ENCODE results near the gene CA5A.
"Not testable (repeated sequence)": the region's sequence is repeated elsewhere in the genome, so short reads cannot be mapped to it uniquely, and the experiment has no call there.

Gene CA5A

GRCh38 chr16:87946596-87947347, 10.4 kb upstream of the CA5A start:
- H3K4me3 ChIP-seq (ENCODE audit: low read depth, low read length): no peak overlapping the region
- TF ChIP-seq CTCF (IDR thresholded peaks at IDR 0.05; ENCODE audit: borderline replicate concordance, insufficient read depth, low read depth, low read length): no peak

- peak overlapping the region; percentile 19 for H3K4me3 ChIP-seq (ENCODE audit: low read depth, low read length)
- TF ChIP-seq CTCF (IDR thresholded peaks at IDR 0.05; ENCODE audit: borderline replicate concordance, insufficient read depth, low read depth, low read length): no peak
These were observed 9.2 kb upstream of the CA5A start for GRCh38 chr16:87945351-87946042.

GRCh38 chr16:87942680-87943079, 6.4 kb upstream of the CA5A start:
- H3K4me3 ChIP-seq (ENCODE audit: low read depth, low read length): no peak overlapping the region
- TF ChIP-seq CTCF (IDR thresholded peaks at IDR 0.05; ENCODE audit: borderline replicate concordance, insufficient read depth, low read depth, low read length): no peak

- no peak overlapping the region for H3K4me3 ChIP-seq (ENCODE audit: low read depth, low read length)
- no peak for TF ChIP-seq CTCF (IDR thresholded peaks at IDR 0.05; ENCODE audit: borderline replicate concordance, insufficient read depth, low read depth, low read length)
These were observed 3.5 kb upstream of the CA5A start for GRCh38 chr16:87939562-87940423.

- H3K4me3 ChIP-seq (ENCODE audit: low read depth, low read length): no peak overlapping the region
- no peak for TF ChIP-seq CTCF (IDR thresholded peaks at IDR 0.05; ENCODE audit: borderline replicate concordance, insufficient read depth, low read depth, low read length)
These were observed 2.2 kb upstream of the CA5A start for GRCh38 chr16:87938412-87938949.

- H3K4me3 ChIP-seq (ENCODE audit: low read depth, low read length): not testable (repeated sequence)
These were observed 858 bp upstream of the CA5A start for GRCh38 chr16:87937231-87937542.

- H3K4me3 ChIP-seq (ENCODE audit: low read depth, low read length): not testable (repeated sequence)
These were observed 334 bp downstream of the CA5A start for GRCh38 chr16:87936016-87936374.

- H3K4me3 ChIP-seq (ENCODE audit: low read depth, low read length): not testable (repeated sequence)
These were observed 1.4 kb downstream of the CA5A start for GRCh38 chr16:87934752-87935425.

Measured in GM12875 (cell line).